Germinal center (tissue), 1 donor: Measurements from ENCODE around the gene RNF31.

Experiments used
- DNase-seq: peaks from one replicate; pipeline ENCODE4 v3.0.0; 2012; ENCODE audit warnings: mixed read lengths, low spot score

The RNF31 gene

DNA sequence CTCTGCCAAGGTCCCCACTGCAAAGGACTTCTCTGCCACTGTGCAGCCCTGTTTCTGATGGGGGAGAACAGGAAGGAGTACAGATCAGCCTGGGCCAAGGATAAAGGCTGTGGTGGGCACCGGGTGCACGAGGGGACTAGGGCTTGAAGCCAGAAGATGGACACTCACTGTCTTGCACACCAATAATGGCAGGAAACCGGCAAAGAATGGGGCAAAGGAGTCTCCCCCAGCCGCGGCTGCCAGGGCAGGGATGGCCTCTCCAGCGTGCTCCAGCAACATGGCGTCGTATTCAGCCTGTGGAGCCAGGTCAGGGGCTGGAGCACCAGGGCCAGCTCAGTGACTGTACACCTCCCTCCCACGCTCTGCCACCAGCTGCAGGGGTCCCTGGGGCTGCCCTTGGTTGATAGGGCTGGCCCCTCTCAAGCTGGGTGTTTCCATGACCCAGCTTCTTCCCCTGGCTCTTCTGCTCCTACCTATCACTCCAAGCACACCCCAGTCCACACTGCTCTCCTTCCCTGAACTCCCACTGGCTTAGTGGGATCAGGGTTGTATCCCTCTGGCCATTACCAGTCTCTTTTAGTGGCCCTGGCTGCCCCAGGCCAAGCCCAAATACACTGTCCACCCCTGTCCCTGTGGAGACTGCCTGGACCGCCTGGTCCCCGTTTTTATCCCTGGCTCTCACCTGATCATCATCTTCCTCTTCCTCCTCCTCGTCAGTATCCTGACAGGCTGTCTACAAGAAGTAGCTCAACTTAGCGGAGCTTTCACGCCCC lies 35.0 kb downstream of the RNF31 start:
- DNase-seq = no peak

DNA sequence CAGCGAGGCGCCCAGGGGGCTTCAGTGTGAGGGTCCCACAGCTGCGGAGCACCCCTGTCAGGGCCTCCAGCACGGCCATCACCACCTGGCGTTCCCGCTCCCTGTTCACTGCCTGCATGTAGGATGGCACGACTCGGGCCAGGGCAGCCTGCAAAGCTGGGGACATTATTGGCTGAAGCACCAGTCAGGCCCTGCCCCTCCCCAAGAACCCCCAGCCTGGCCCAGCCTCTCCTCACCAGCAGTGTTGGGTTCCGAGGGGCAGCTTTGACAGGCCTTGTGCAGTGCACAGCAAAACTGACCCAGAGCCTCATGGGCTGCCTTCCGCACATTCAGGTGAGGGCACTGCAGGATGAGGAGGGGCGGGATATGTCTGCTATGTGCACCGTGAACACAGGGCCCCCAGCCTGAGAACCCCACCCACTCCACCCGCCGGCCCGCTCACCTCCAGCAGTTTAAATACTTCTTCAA lies 35.8 kb downstream of the RNF31 start:
- DNase-seq = no peak

DNA sequence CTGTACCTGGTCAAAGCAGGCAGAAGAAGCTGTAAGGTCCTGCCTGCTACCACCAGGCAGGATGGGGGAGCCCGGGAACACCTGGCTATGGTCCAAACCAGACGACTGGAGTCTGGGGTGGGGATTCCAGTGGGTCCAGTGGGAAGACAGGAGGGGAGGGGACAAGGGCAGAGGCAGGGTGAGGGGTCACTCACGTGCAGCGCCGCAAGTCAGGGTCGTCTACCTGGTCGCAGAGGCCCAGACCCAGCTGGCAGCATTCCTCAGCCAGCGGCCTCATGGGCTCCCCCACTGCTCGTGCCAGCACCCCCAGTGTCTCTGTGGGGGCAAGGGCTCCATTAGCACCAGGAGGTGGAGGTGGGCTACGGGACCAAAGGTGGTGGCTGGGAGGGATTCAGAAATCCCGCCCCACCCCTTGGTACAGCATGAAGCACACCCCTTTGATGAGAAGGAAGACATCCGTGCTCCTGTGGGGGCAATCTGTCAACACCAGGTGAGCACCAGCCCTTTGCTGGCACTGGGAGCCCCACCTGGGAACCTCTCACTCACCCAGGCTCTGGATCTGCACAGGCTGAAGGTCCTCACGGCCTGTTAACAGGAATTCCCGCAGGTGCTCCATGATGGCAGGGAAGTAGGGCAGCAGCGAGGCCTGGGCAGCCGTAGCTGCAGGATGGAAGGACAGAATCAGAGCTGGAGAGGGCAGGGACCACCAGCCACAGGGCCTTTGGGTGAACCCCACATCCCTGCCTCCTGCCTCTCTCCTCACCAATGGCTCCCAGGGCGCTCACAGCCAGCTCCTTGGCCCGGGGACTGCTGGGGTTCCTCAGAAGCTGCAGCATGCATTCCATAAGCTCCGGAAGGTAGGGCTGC lies 37.0 kb downstream of the RNF31 start:
- no peak for DNase-seq

DNA sequence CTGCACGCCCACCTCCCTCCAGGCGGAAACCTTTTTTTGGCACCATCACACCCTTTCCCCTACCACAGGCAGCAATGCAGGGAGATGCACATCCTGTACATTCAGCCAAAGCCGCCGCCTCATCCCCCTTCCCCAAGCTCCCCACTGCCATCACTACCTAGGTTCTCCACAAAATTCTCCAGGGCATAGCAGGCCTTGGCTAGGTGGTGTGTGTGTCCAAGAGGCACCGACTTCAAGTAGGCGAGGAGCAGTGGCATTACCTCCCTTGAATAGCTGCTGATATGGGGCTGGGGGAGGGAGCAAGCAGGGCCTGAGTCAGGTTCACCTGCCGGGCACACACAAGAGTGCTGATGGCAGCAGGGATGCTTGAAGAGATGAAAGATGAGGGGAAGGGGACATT lies 37.7 kb downstream of the RNF31 start:
- DNase-seq = no peak

DNA sequence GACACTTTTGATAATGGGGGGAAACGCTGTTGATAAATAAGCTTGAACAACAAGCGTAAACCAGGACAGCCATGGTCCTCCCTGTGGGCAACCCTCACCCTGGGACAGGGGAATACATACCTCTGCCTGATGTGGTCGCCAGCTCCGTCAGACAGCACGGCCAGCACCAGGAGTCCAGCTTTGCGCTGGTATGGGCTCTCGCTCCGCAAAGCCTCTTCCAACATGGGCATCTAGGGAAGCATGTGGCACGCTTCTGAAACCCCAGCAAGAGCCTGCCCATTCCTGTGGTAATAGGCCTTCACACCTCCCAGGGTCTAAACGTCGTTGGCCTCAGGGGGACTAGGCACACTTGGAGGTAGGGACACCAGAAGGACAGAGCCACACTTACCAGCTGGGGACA lies 38.4 kb downstream of the RNF31 start:
- DNase-seq = no peak

DNA sequence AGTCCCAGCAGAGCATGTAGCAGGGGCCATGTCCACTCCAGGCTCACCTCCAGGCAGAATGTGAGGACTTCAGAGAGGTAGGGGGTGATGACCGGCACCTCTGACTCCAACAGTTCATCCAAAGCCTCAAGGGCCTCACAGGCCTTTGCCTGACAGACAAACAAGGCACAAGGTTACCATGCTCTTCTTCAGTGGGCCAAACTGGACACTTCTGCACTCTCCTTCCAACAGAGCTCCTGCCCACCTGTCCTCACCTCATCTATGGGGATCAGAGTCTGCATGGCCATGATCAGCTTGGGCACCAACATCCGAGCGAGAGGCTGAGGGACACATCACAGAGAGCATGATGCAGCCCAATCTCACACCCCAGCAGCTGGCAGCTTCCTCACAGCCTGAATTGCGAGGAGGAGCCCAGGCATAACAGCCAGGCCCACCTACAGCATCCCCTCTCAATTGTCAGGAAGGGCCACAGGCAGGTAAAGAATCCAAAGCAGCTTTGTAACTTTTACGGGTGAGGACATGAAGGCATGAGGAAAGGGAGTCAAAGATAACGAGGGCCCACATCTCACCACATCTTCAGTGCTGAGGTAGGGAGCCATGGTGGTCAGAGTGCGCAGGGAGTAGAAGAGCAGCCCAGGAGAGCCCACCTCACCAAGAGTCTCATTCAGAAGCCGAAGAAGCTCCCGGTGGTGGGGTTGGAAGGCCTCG lies 39.7 kb downstream of the RNF31 start:
- DNase-seq = no peak

DNA sequence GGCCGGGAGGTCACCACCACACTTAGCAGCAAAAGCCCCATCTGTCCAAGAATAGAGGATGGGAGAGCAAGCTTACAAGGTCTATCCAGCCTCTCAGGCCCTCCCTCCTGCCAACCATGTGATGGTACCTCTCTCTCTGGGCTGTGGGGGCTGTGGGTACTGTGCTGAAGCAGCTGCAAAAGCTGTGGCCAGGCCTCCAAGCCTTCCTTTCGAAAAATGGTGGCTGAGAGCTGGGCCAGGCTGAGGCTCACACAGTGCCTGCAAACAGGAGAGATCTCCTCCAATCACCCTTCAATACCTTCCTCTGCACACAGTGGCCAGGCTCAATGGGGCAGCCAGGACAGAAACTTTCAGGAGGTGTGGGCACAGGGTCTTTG lies 40.2 kb downstream of the RNF31 start:
- no peak for DNase-seq

DNA sequence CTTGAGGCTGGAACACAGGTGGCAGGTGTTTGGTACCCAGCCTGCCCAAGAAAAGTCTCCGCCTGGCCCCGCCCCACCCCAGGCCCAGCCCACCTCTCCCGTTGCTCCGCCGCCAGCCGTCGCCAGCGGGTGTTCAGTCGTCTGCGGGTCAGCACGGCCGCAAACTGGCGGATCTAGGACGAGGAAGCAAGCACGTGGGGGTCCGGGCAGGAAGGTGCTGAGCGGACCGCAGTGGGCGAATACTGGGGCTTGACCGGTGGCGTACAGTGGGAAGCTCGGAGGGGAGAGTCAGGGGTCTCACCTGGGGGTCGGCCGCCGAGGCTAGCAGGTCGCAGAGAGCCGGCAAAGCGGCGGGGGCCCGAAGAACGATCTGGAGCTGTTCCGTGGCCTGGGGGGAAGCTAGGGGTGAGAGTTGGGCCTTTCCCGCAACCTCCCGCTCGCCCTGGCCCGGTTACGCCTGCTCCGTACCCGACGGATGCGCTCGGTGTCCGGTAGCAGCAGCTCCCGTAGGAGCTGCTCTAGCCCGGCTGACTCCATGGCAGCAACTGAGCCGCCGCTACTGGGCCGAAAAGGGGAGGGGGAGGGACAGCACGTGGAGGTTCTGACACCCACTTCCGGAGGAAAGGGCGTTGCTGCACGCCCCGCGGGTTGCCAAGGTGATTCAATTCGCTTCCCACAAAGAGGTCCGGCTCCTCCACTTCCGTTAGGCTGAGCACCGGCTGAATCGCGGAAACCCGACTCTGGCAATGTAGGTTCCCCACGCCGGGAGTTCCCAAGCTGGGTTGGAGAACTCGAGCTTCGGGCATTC lies 41.2 kb downstream of the RNF31 start, which contains the start of gene IPO4:
TSS of gene IPO4 (minus strand) at position 566 of the 808 bp plus-strand sequence. CDS start at position 537, 29 bp downstream.
- DNase-seq = peak; percentile 94

DNA sequence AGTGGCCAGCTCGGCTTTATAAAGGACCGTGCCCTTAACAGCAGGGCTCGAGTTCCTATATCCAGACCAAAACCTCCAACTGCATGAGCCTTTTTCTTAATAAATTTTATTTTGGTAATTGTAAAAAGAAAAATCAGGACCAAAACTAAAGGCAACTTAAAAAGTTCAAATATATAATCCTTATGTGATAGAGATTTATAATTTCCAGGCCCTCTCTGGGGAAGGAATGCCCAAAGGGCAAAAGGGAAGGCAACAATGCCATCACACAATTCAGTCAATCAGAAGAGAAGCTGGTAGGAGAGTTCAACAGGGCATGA lies 41.7 kb downstream of the RNF31 start:
- DNase-seq = no peak

DNA sequence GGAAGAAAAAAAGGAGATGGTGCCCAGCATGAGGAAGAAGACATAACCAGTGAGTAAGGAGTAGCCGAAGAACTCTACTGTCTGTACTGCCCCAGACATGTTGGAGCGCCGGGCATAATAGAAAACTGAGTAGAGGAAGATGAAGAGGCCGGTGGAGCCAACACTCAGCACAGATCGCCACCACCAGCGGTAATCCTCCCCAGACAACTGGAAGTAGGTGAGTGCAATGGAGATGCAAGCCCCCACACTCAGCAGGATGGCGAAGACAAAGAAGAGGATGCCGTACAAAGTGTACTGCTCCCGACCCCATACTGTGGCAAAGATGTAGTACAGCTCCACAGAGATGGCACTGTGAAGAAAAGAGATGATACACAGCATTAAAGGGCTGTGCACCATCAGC lies 42.2 kb downstream of the RNF31 start:
- no peak for DNase-seq

DNA sequence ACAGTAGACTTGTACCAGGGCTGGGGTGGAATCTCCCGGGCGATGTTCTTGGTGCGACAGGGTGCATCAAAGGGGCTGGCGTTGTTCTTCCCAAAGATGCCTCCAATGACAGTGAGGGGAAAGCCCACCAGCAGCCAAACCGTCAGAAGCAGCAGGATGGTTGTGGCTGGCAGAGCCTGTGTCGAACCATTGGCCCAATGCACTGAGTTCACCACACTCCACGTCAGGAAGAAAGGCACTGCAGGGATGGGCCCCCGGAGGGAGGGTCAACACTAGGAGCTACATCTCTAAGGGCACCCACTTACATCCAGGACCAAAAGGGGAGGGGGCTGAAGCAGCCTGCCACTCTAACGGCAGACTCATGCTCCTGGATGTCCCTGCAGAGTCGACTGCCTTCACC lies 43.1 kb downstream of the RNF31 start:
- no peak for DNase-seq

DNA sequence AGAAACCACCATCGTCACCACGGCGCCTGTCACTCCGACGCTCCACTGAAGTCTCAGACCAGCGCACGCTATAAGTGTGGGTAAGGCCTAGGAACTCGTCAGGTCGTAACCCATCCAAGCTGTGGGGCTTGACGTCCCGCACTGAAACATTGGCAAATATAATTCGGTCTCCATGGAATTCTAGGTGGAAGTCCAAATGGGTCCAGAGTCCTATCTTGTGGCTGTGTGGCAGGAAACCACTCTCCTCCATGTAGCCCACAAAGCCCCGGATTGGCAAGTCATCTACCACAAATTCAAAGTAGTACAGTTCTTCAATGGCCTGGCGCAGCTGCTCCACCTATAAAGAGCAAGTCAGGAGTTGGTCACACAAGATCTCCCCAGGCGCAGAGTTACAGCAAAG lies 45.6 kb downstream of the RNF31 start:
- no peak for DNase-seq

DNA sequence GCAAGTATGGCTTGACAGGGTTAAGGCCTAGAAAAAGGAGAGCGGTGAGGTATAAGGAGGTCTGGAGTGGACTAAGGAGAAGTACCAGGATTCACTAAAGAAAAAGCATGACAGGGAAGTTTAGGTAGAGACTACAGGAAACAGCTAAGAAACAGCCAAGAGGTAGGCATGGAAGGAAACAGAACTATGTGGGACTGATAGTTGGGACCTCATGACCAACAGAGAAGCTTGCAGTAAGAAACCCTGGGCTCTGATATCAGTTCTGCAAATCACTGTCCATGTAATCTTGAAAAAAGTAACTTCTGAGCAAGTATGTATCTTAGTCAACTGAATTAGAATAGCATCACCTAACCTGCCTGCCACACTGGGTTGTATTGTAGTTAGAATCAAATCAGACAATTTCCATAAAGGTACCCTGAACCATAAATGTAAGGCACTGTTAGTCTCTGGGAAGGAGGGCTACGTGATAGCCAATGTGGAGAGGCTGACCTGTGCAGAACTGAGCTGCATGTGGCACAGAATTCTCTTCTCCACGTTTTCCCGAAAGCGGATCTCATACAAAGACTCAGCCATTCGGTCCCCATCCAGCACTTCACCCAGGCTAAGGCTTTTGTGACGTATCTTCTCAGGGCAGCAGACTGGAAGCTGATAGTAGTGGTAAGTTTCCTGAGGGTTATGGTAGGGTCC lies 47.0 kb downstream of the RNF31 start:
- no peak for DNase-seq

DNA sequence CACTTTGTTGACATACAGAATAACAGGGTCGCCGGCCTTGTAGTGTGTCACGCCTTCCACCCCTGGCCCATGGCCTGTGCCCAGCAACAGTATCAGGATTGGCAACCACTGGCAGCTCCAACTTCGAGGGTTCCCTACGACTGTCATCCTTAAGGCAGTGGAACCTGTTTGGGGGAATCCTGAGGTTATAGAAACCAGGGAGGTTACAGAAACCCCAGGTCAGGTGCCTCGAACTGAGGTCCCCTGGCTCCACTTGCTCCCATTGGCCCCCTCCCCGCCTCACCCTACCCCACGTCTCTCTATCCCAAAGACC lies 47.5 kb downstream of the RNF31 start:
- no peak for DNase-seq

DNA sequence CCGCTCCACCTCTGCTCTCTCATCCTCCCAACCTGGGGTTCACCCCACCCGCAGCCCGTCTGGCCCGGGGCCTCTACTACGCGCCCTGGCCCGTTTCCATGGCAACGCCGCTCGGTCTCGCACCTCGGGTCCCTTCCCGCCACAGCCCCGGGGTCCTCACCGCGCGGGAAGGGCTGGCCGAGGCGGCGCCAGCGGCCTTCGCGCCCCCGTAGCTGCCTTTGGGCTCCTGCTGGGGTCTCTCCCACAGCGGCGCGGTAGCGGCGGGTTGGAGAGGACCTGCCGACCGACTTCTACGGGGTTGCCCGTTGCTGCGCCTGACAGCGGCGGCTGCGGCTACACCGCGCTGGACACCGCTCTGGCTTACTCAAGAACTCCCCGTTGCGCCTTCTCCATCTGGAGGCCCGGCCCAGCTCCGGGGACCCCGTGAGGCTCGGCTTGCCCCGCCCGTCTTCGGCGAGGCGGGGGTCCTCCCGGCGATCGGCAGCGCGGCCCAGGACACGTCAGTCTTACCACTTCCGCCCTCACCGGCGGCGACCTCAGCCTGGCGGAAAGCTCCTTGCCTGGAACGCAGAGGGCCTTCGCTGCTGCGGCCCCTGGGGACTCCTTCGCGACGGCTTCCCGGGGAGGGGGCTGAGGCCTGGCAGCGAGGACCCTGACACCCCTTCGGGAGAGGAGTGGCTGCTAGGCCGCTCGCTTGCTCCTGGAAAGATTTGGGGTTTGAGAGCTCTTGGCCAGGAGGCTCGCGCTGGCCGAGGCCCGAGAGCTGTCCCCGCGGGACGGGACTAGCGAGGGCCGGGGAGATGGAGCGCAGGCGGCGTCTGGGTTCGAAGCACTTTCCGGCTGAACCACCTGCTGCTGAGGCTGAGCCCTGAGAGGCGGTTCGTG lies 48.1 kb downstream of the RNF31 start, which contains the start of gene TM9SF1:
TSS of gene TM9SF1 (minus strand) at position 256 of the 885 bp plus-strand sequence. CDS start 422 bp downstream, outside the sequence.
- peak; percentile 90 for DNase-seq

DNA sequence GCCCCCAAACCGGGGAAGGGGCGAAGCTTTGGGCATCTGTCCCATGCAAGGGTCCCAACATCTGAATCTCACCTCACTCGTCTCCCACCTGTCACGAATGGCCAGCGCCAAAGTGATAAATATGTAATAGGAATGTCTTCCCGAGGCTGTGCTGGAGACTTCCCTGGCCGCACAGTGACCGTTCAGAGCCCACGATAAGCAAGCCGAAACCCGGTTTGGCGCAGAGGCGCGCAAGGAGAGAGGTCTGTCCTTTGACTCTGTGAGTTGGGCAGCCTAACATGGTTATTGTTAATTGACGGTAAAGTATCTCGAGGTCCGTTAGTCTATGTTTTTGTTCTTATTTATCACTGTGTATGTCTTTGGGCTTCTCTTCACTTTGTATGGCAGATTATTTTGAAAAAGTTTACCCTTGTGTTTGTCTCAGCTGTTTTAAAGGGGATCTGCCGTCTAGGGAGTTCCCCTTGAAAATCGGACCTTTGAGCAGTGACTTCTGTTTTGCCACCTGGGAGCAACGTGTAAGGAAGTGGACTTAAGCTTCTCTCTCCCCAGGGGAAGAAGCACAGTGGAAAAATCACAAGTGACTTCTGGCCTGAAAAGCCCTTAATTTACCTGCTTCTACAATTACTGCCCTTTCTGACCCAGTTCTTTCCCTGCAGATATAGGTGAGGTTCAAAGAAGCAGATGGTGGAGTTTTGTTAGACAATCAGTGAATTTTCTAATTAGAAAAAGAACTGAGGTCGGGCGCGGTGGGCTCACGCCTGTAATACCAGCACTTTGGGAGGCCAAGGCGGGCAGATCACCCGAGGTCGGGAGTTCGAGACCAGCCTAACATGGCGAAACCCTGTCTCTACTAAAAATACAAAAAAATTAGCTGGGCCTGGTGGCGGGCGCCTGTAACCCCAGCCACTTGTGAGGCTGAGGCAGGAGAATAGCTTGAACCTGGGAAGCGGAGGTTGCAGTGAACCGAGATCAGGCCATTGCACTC lies 49.1 kb downstream of the RNF31 start:
- DNase-seq = peak; percentile 56

DNA sequence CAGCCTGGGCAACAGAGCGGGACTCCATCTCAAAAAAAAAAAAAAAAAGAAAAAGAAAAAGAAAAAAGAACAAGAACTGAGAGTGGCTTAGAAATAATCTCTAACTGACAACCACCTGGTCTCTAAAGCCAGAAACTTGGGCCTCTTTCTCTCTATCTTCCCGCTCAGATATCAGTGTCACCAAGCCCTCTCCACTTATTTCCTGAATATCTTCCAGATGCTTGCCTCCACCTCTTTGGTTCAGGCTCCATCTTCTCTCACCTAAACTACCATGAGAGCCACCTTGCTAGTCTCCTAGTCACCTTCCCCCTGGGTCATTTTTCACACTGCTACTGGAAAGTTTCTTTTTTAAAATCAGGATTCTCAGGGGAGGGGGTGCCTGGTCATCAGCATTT lies 49.8 kb downstream of the RNF31 start:
- no peak for DNase-seq

DNA sequence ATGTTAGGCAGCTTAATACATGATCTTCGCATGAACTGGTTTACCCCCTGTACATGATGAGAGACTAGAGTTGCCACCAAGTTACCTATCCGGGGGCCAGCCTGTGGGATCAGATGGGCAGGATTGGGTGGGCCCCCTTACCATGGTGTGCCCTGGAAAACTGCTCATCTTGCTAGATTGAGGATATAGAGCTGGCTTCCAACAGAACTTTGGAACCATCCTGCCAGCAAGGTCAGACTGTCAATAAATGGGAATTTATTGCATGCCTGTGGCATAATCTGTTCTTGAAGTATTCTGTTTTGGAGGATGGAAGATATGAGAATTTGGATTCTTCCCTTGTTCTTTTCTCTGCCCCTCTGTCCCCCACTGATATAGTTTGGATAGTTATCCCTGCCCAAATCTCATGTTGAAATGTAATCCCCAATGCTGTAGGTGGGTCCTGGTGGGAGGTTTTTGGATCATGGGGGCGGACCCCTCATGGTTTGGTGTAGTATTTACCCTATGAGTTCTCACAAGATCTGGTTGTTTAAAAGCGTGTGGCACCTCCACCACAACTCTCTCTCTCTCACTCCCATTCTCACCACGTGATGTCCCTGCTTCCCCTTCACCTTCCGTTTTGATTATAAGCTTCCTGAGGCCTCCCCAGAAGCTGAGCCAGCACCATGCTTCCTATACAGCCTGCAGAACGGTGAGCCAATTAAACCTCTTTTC lies 51.7 kb downstream of the RNF31 start:
- no peak for DNase-seq
